ENCODE data around the gene TNFSF18. TPM values are rescaled to one million over a fixed set of nuclear protein-coding genes. Genes with fewer than 3 reads are reported as not detected.

TNFSF18 gene
- polyA plus RNA-seq, 4 donors: 0.12 to 0.44 (median 0.17) TPM

Other genes with a start within 250 kb of the TNFSF18 start
- gene TNFSF4, start 156.4 kb upstream of the TNFSF18 start, polyA plus RNA-seq (ENCODE audit: insufficient read length in 4 of 4): 1 to 10 TPM; 1.2 to 2.0 (median 1.6) TPM